Stimulated activated naive CD4-positive, alpha-beta T cell (primary cell): ENCODE measurements around the gene RNF168.
"Not testable (repeated sequence)": the region's sequence is repeated elsewhere in the genome, so short reads cannot be mapped to it uniquely, and the experiment has no call there.

ENCODE experiments used
- DNase-seq, 6 experiments: peaks; one replicate each; lab custom pipeline; 2025; lab: John Stamatoyannopoulos, UW

The RNF168 gene

GRCh38 chr3:196517162-196517800 lies 13.7 kb upstream of the RNF168 start:
- no peak for DNase-seq

- no peak for DNase-seq
Observed at GRCh38 chr3:196514913-196515621, 11.5 kb upstream of the RNF168 start, which contains the start of gene SMCO1. Gene SMCO1, minus strand, starts transcription at chr3:196515346. Its CDS starts 137 bp downstream, at chr3:196515209.

DNA sequence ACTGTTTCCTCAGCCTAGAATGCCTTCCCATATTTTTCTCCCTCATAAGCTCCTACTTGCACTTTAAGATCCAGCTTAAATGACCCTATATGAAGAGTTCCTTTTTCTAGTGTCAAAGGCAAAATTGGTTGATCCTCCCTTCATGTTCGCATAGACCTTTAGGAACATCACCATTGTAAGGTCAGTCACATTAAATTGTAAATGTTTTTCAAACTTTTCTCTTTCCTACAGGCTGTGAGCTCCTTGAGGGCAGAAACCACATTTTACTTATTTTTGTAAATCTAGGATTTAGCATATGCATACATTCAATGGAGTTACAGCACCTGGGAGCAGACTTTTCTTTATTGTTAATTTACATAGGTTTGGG lies 10.8 kb upstream of the RNF168 start:
- no peak for DNase-seq

- no peak for DNase-seq
Observed at GRCh38 chr3:196513697-196514349, 10.3 kb upstream of the RNF168 start.

- not testable (repeated sequence) for DNase-seq
Observed at GRCh38 chr3:196511646-196512425, 8.3 kb upstream of the RNF168 start.

DNA sequence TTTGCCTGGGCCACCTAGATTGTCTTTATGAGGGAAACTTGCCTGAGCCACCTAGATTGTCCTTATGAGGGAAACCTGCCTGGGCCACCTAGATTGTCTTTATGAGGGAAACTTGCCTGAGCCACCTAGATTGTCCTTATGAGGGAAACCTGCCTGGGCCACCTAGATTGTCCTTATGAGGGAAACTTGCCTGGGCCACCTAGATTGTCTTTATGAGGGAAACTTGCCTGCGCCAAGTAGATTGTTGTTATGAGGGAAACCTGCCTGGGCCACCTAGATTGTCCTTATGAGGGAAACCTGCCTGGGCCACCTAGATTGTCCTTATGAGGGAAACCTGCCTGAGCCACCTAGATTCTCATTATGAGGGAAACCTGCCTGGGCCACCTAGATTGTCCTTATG lies 7.5 kb upstream of the RNF168 start:
- not testable (repeated sequence) for DNase-seq

- DNase-seq, result no peak
Observed at GRCh38 chr3:196506687-196507086, 3.1 kb upstream of the RNF168 start.

- DNase-seq, result no peak
Observed at GRCh38 chr3:196504556-196504955, 988 bp upstream of the RNF168 start.

DNA sequence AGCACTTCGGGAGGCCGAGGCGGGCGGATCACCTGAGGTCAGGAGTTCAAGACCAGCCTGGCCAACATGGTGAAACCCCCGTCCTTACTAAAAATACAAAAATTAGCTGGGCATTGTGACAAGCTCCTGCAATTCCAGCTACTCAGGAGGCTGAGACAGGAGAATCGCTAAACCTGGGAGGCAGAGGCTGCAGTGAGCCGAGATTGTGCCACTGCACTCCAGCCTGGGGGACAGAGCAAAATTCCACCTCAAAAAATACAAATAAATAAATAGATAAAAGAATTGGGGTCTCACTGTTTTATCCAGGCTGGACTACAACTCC lies 470 bp upstream of the RNF168 start:
- not testable (repeated sequence) for DNase-seq

GRCh38 chr3:196502775-196503195 lies 783 bp downstream of the RNF168 start:
- peak; percentile 29 to 58 (median 42) for DNase-seq

GRCh38 chr3:196501316-196502044 lies 2.1 kb downstream of the RNF168 start:
- no peak for DNase-seq

DNA sequence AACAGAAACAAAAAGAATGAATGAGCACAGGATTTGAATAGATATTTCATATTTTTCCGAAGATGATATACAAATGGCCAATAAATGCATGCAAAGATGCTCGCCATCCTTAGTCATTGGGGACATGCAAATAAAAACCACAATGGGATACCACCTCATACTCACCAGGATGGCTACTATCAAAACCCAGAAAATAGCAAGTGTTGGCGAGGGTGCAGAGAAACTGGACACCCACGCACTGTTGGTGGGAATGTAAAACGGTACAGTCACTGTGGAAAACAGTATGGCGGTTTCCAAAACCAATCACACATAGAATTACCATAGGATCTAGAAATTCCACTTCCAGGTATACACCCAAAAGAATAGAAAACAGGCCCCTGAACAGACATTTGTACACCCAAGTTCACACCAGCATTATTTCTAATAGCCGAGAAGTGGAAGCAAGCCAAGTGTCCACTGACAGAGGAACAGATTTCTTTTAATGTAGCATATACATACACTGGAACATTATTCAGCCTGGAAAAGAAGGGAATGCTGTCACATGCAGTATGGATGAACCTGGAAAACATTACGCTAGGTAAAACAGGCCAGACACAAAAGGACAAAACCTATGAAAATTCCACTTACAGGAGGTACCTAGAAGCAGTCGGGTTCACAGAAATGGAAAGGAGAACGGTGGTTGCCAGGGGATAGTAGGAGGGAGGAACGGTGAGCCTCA lies 3.6 kb downstream of the RNF168 start:
- no peak for DNase-seq

DNA sequence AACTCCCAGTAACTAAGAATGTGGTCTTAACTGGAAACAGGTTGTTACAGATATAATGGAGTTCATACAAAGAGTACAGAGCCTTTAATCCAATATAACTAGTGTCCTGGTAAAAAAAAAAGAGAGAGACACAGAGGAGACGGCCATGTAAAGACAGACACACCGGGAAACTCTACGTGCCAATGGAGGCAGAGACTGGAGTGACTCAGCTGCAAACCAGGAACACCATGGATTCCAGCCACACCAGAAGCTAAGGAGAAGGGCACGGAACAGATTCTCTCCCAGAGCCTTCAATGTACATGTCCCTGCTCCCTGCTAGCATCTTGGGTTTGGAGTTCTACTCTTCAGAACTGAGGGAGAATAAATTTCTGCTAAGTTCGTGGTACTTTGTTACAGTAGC lies 4.5 kb downstream of the RNF168 start:
- DNase-seq, result no peak

- DNase-seq, result no peak
Observed at GRCh38 chr3:196498297-196498696, 5.3 kb downstream of the RNF168 start.

GRCh38 chr3:196496183-196496582 lies 7.4 kb downstream of the RNF168 start:
- DNase-seq, result no peak

DNA sequence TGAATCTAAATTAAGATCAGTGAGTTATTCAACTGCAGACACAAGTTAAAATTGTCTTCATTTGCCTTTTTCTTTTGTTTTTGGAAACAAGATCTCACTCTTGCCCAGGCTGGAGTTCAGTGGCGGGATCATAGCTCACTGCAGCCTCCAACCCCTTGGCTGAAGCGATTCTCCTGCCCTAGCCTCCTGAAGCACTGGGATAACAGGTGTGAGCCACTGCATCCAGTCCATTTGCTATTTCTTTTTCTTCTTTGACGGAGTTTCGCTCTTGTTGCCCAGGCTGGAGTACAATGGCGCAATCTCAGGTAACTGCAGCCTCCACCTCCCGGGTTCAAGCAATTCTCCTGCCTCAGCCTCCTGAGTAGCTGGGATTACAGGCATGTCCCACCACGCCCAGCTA lies 10.3 kb downstream of the RNF168 start:
- DNase-seq, result no peak

DNA sequence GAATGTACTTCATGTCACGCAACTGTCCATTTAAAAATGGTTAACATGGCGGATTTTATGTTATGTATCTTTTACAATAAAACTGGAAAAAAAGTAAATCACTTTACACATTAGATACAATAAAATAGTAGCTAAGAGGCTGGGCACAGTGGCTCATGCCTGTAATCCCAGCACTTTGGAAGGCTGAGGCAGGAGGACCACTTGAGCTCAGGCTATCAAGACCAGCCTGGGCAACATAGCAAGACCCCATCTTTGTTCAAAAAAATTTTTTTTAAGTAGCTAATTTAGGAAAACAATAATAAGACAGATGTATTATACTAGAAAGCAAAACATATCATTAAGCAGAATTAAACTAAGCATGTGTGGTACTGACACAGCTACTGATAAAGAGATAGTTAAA lies 11.5 kb downstream of the RNF168 start:
- no peak for DNase-seq

DNA sequence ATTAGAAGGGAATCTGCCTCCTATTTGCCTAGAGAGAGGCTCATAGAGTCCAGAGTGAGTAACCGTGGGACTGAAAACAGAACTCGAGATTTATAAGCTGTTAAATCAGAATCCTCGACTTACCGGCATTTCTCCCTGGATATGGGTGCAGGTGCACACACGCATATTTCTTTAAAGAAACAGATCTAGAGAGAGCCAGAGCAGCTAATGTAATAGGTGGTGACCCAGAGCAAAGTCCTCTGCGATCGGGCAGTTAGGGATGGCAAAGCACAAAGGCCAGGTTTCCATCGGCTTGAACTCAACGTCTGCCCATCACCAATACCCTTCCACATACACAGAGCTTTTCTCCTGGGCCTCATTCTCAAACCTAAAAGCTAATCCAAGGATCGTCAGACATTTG lies 13.8 kb downstream of the RNF168 start:
- DNase-seq, result no peak

GRCh38 chr3:196486263-196486662 lies 17.3 kb downstream of the RNF168 start:
- DNase-seq, result peak in 3 of 6 experiments; percentile 1 to 34 (median 6)

DNA sequence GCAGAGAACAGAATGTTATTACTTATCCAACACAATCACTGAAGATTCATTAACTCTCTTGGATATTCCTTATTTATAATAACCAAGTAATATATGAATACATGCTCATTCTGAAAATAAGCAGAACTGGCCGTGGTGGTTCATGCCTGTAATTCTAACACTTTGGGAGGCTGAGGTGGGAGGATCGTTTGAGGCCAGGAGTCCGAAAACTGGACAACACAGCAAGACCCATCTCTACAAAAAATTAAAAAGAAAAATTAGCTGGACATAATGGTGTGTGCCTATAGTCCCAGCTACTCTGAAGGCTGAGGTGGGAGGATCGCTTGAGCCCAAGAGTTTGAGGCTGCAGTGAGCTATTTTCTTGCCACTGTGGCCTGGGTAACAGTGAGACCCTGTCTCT lies 25.9 kb downstream of the RNF168 start:
- no peak for DNase-seq

- DNase-seq, result no peak
Observed at GRCh38 chr3:196472286-196472685, 31.3 kb downstream of the RNF168 start.
